ENCODE results near the gene FOXN1.

- no peak for TF ChIP-seq SIN3A (IDR thresholded peaks at IDR 0.05; ENCODE audit: borderline replicate concordance, low read depth, low read length)
- TF ChIP-seq MXI1 (IDR thresholded peaks at IDR 0.05; ENCODE audit: low read depth, low read length): no peak
- TF ChIP-seq CTCF (IDR thresholded peaks at IDR 0.05): no peak
- TF ChIP-seq RXRA (IDR thresholded peaks at IDR 0.05; ENCODE audit: borderline replicate concordance, low read depth): no peak
- TF ChIP-seq POLR2AphosphoS5 (IDR thresholded peaks at IDR 0.05; ENCODE audit: low read depth, low read length): no peak
- no peak for TF ChIP-seq SMC3 (IDR thresholded peaks at IDR 0.05; ENCODE audit: low read depth, low read length)
- TF ChIP-seq USF2 (IDR thresholded peaks at IDR 0.05; ENCODE audit: borderline replicate concordance, low read depth, low read length): no peak
- TF ChIP-seq CHD2 (IDR thresholded peaks at IDR 0.05; ENCODE audit: low read length, partially characterized antibody): no peak
- TF ChIP-seq EP300 (IDR thresholded peaks at IDR 0.05; ENCODE audit: borderline replicate concordance in 1 of 2, low read depth in 1 of 2, low read length in 1 of 2): no peak
- TF ChIP-seq EZH2phosphoT487 (IDR thresholded peaks at IDR 0.05; ENCODE audit: borderline replicate concordance, low read depth): no peak
- TF ChIP-seq RCOR1 (IDR thresholded peaks at IDR 0.05; ENCODE audit: low read length): no peak
- TF ChIP-seq REST (IDR thresholded peaks at IDR 0.05; ENCODE audit: low read depth, low read length): no peak
- no peak for TF ChIP-seq TAF1 (IDR thresholded peaks at IDR 0.05; ENCODE audit: borderline replicate concordance, low read depth, low read length)
- no peak for TF ChIP-seq TCF12 (IDR thresholded peaks at IDR 0.05)
Measured at GRCh38 chr17:28573521-28573920, 67.4 kb downstream of the FOXN1 start.
